Neural cell (in vitro differentiated cells): ENCODE measurements around the gene KIFC3. TPM values are rescaled to one million over a fixed set of nuclear protein-coding genes. Genes with fewer than 3 reads are reported as not detected.

Experiments used
- H2AFZ ChIP-seq: fragments of 200-600, 300-800 bp; sonication (generic), shearing (Covaris generic); 2 replicates; pipeline ENCODE4 v1.6.0; 2014; ENCODE audit warnings: low read depth, mild to moderate bottlenecking, antibody characterized with exemption, low read length, moderate library complexity
- H3F3A ChIP-seq: fragments of 200-600 bp; shearing (Covaris generic); 2 replicates; pipeline ENCODE4 v1.6.1; 2016; ENCODE audit warnings: mild to moderate bottlenecking, moderate library complexity, mixed read lengths, antibody characterized with exemption, low read length; ENCODE audit not compliant: insufficient read depth, poor library complexity, severe bottlenecking
- H3K27ac ChIP-seq: fragments of 200-600, 300-800 bp; sonication (generic), shearing (Covaris generic); 2 replicates; pipeline ENCODE4 v1.5.1; 2014; ENCODE audit warnings: mild to moderate bottlenecking, low read length, moderate library complexity
- H3K27me3 ChIP-seq: fragments of 300-800, 200-600 bp; sonication (generic), shearing (Covaris generic); 2 replicates; pipeline ENCODE4 v1.6.0; 2014; ENCODE audit warnings: mild to moderate bottlenecking, low read depth, low read length, moderate library complexity; ENCODE audit not compliant: insufficient read depth
- H3K36me3 ChIP-seq: fragments of 300-800, 200-600 bp; sonication (generic), shearing (Covaris generic); 2 replicates; pipeline ENCODE4 v1.5.1; 2014; ENCODE audit warnings: mild to moderate bottlenecking, antibody characterized with exemption, low read length, moderate library complexity; ENCODE audit not compliant: insufficient read depth
- H3K4me2 ChIP-seq: fragments of 300-800, 200-600 bp; sonication (generic), shearing (Covaris generic); 2 replicates; pipeline ENCODE4 v1.6.0; 2014; ENCODE audit warnings: mild to moderate bottlenecking, low read length
- H3K4me3 ChIP-seq: fragments of 300-800, 200-600 bp; sonication (generic), shearing (Covaris generic); 2 replicates; pipeline ENCODE4 v1.5.1; 2014; ENCODE audit warnings: mild to moderate bottlenecking, low read length, moderate library complexity
- H3K79me2 ChIP-seq: fragments of 200-600 bp; shearing (Covaris generic); replicated peaks from 2 replicates; pipeline ENCODE4 v1.6.0; 2014; ENCODE audit warnings: mild to moderate bottlenecking, low read length, moderate library complexity; ENCODE audit not compliant: insufficient read depth
- H3K9ac ChIP-seq: fragments of 300-800, 200-600 bp; sonication (generic), shearing (Covaris generic); 2 replicates; pipeline ENCODE4 v1.6.1; 2016; ENCODE audit warnings: mild to moderate bottlenecking, low read length, mixed read lengths
- H3K9me2 ChIP-seq: fragments of 200-600 bp; shearing (Covaris generic); 2 replicates; pipeline ENCODE4 v1.6.1; 2016; ENCODE audit warnings: mild to moderate bottlenecking, low read length, mixed read lengths; ENCODE audit not compliant: insufficient read depth
- H3K9me3 ChIP-seq: fragments of 200-600, 300-800 bp; sonication (generic), shearing (Covaris generic); 2 replicates; pipeline ENCODE4 v1.6.1; 2016; ENCODE audit warnings: mild to moderate bottlenecking, mixed run types, low read length, moderate library complexity, mixed read lengths
- H4K20me1 ChIP-seq: fragments of 200-600 bp; shearing (Covaris generic); 2 replicates; pipeline ENCODE4 v1.6.1; 2016; ENCODE audit warnings: mild to moderate bottlenecking, mixed run types; ENCODE audit not compliant: insufficient read depth
- CTCF ChIP-seq: fragments of 450-650 bp; IDR thresholded peaks from 2 replicates; pipeline ENCODE4 v1.5.1; 2014; ENCODE audit warnings: antibody characterized with exemption, mild to moderate bottlenecking, moderate library complexity; ENCODE audit not compliant: poor library complexity, severe bottlenecking
- EP300 ChIP-seq: fragments of 450-650 bp; conservative IDR thresholded peaks from 2 replicates; pipeline ENCODE4 v1.6.1; 2014; ENCODE audit warnings: antibody characterized with exemption, mild to moderate bottlenecking, moderate library complexity; ENCODE audit not compliant: poor library complexity, severe bottlenecking
- EZH2 ChIP-seq: fragments of 200-600, 300-800 bp; shearing (Covaris generic), sonication (generic); IDR thresholded peaks from 2 replicates; pipeline ENCODE4 v1.6.1; 2014; ENCODE audit warnings: antibody characterized with exemption, low read length, borderline replicate concordance, mild to moderate bottlenecking; ENCODE audit not compliant: insufficient read depth, poor library complexity, severe bottlenecking
- MXI1 ChIP-seq: fragments of 450-650 bp; conservative IDR thresholded peaks from 2 replicates; pipeline ENCODE4 v1.6.1; 2014; ENCODE audit warnings: antibody characterized with exemption, mild to moderate bottlenecking; ENCODE audit not compliant: poor library complexity, severe bottlenecking
- POLR2AphosphoS5 ChIP-seq: IDR thresholded peaks from 2 replicates; pipeline ENCODE4 v1.6.1; 2012
- RAD21 ChIP-seq: fragments of 450-650 bp; conservative IDR thresholded peaks from 2 replicates; pipeline ENCODE4 v1.6.1; 2014; ENCODE audit warnings: antibody characterized with exemption, mild to moderate bottlenecking, moderate library complexity
- REST ChIP-seq: IDR thresholded peaks from 2 replicates; pipeline ENCODE4 v1.6.1; 2012; ENCODE audit warnings: borderline replicate concordance
- SMC3 ChIP-seq: fragments of 450-650 bp; conservative IDR thresholded peaks from 2 replicates; pipeline ENCODE4 v1.6.1; 2014; ENCODE audit warnings: antibody characterized with exemption, mild to moderate bottlenecking, moderate library complexity; ENCODE audit not compliant: poor library complexity
- TAF1 ChIP-seq: IDR thresholded peaks from 2 replicates; pipeline ENCODE4 v1.6.1; 2012; ENCODE audit warnings: low read depth
- polyA plus RNA-seq: library from polyadenylated mRNA; depleted of rRNA; stranded (reverse); fragments of >200 nt; gene quantifications from 2 replicates; pipeline ENCODE4 v1.2.3, GENCODE V29; 2014

The KIFC3 gene
- polyA plus RNA-seq, 1 donor from 2014 or later, result 29.7 TPM

GRCh38 chr16:57742543-57742942 is 59.7 kb downstream of the KIFC3 start:
- Histone ChIP-seq H3K27ac (no peak overlapping the region), H3F3A (no peaks in the 10 kb centered on the region), H3K4me3 (no peak overlapping the region), H3K27me3 (no peaks in the 10 kb centered on the region), H4K20me1 (no peaks in the 10 kb centered on the region), H3K9me2 (no peaks in the 10 kb centered on the region), H3K9me3 (no peaks in the 10 kb centered on the region), H3K36me3 (no peaks in the 10 kb centered on the region), H3K79me2 (no peaks in the 10 kb centered on the region), H3K9ac (no peak overlapping the region), H2AFZ (no peak overlapping the region), H3K4me2 (no peak overlapping the region)
- TF ChIP-seq EP300 (no peak), REST (no peak), RAD21 (no peak), EZH2 (no peak), SMC3 (no peak), MXI1 (no peak)

- Histone ChIP-seq H3K9me2 (no peaks in the 10 kb centered on the region), H2AFZ (no peak overlapping the region), H3K4me3 (no peak overlapping the region), H3K79me2 (no peaks in the 10 kb centered on the region), H3K36me3 (no peaks in the 10 kb centered on the region), H4K20me1 (no peaks in the 10 kb centered on the region), H3F3A (no peaks in the 10 kb centered on the region), H3K27ac (no peak overlapping the region), H3K9me3 (no peaks in the 10 kb centered on the region), H3K9ac (no peak overlapping the region), H3K27me3 (no peaks in the 10 kb centered on the region), H3K4me2 (no peak overlapping the region)
- TF ChIP-seq CTCF, result no peak
- no peak for TF ChIP-seq RAD21
- TF ChIP-seq REST, result no peak
- no peak for TF ChIP-seq TAF1
- no peak for TF ChIP-seq SMC3
- no peak for TF ChIP-seq POLR2AphosphoS5
- TF ChIP-seq EP300, result no peak
- TF ChIP-seq MXI1, result no peak
- TF ChIP-seq EZH2, result no peak
Measured at GRCh38 chr16:57741660-57742191, 60.6 kb downstream of the KIFC3 start.
